ENCODE results near the gene ENOX1. TPM values are rescaled to one million over a fixed set of nuclear protein-coding genes. Genes with fewer than 3 reads are reported as not detected.
A peak's percentile ranks its signal among the peaks of the same experiment; 100 is the strongest.

Gene ENOX1
- total and polyA plus RNA-seq, 9 donors = 10.1 to 17.5 (median 12.2) TPM

GRCh38 chr13:43787518-43787891 is 733 bp upstream of the ENOX1 start:
- Histone ChIP-seq H3K36me3 (ENCODE audit: control insufficient read depth, insufficient read depth, low read length) (no peaks in the 10 kb centered on the region), H3K27ac (ENCODE audit: low read length) (peak overlapping the region; percentile 92), H3K4me1 (ENCODE audit: control insufficient read depth, insufficient read depth, low read length) (peaks cover 21% of the 10 kb centered on the region), H3K27me3 (ENCODE audit: control insufficient read depth, insufficient read depth, low read length) (peaks cover 4% of the 10 kb centered on the region), H3K4me3 (ENCODE audit: low read length) (peak overlapping the region; percentile 83), H3K9me3 (replicated peaks; ENCODE audit: control insufficient read depth, low read depth, low read length) (no peaks in the 10 kb centered on the region)
- DNase-seq = peak; percentile 39
- 3% methylated on average over 3 of the region's 9 CpGs for WGBS (ENCODE audit: insufficient coverage)

- Histone ChIP-seq H3K36me3 (ENCODE audit: control insufficient read depth, insufficient read depth, low read length) (no peaks in the 10 kb centered on the region), H3K4me1 (ENCODE audit: control insufficient read depth, insufficient read depth, low read length) (peaks cover 21% of the 10 kb centered on the region), H3K27me3 (ENCODE audit: control insufficient read depth, insufficient read depth, low read length) (peaks cover 4% of the 10 kb centered on the region), H3K27ac (ENCODE audit: low read length) (peak overlapping the region; percentile 92), H3K9me3 (replicated peaks; ENCODE audit: control insufficient read depth, low read depth, low read length) (no peaks in the 10 kb centered on the region), H3K4me3 (ENCODE audit: low read length) (peak overlapping the region; percentile 83)
- DNase-seq = no peak
- WGBS (ENCODE audit: insufficient coverage) = 1% methylated on average over 25 of the region's 28 CpGs
Observed at GRCh38 chr13:43786472-43786765, 353 bp downstream of the ENOX1 start.

- under 1% methylated on average over 55 of the region's 76 CpGs for WGBS (ENCODE audit: insufficient coverage)
- peak; percentile 96 for DNase-seq
- peak overlapping the region; percentile 83 for H3K4me3 ChIP-seq (ENCODE audit: low read length)
- H3K36me3 ChIP-seq (ENCODE audit: control insufficient read depth, insufficient read depth, low read length) = no peaks in the 10 kb centered on the region
- peaks cover 4% of the 10 kb centered on the region for H3K27me3 ChIP-seq (ENCODE audit: control insufficient read depth, insufficient read depth, low read length)
- H3K9me3 ChIP-seq (replicated peaks; ENCODE audit: control insufficient read depth, low read depth, low read length) = no peaks in the 10 kb centered on the region
- peak overlapping the region; percentile 92 for H3K27ac ChIP-seq (ENCODE audit: low read length)
- H3K4me1 ChIP-seq (ENCODE audit: control insufficient read depth, insufficient read depth, low read length) = peaks cover 21% of the 10 kb centered on the region
Observed at GRCh38 chr13:43785650-43786471, 911 bp downstream of the ENOX1 start.

- Histone ChIP-seq H3K4me3 (ENCODE audit: low read length) (peak overlapping the region; percentile 83), H3K9me3 (replicated peaks; ENCODE audit: control insufficient read depth, low read depth, low read length) (no peaks in the 10 kb centered on the region), H3K36me3 (ENCODE audit: control insufficient read depth, insufficient read depth, low read length) (no peaks in the 10 kb centered on the region), H3K27ac (ENCODE audit: low read length) (peak overlapping the region; percentile 92), H3K27me3 (ENCODE audit: control insufficient read depth, insufficient read depth, low read length) (peaks cover 4% of the 10 kb centered on the region), H3K4me1 (ENCODE audit: control insufficient read depth, insufficient read depth, low read length) (peaks cover 21% of the 10 kb centered on the region)
- 16% methylated on average over 9 of the region's 10 CpGs for WGBS (ENCODE audit: insufficient coverage)
- peak; percentile 59 for DNase-seq
Observed at GRCh38 chr13:43785261-43785649, 1.5 kb downstream of the ENOX1 start.

- DNase-seq = no peak
- Histone ChIP-seq H3K36me3 (ENCODE audit: control insufficient read depth, insufficient read depth, low read length) (no peaks in the 10 kb centered on the region), H3K4me1 (ENCODE audit: control insufficient read depth, insufficient read depth, low read length) (peaks cover 21% of the 10 kb centered on the region), H3K27ac (ENCODE audit: low read length) (peak overlapping the region; percentile 92), H3K9me3 (replicated peaks; ENCODE audit: control insufficient read depth, low read depth, low read length) (no peaks in the 10 kb centered on the region), H3K4me3 (ENCODE audit: low read length) (no peak overlapping the region), H3K27me3 (ENCODE audit: control insufficient read depth, insufficient read depth, low read length) (peaks cover 4% of the 10 kb centered on the region)
- WGBS (ENCODE audit: insufficient coverage) = no CpG with 5 or more reads among the region's 1 CpG
Observed at GRCh38 chr13:43784496-43784895, 2.3 kb downstream of the ENOX1 start.

GRCh38 chr13:43783820-43784219 is 3.0 kb downstream of the ENOX1 start:
- WGBS (ENCODE audit: insufficient coverage) = no CpG with 5 or more reads among the region's 2 CpGs
- Histone ChIP-seq H3K9me3 (replicated peaks; ENCODE audit: control insufficient read depth, low read depth, low read length) (no peaks in the 10 kb centered on the region), H3K27ac (ENCODE audit: low read length) (peak overlapping the region; percentile 85), H3K36me3 (ENCODE audit: control insufficient read depth, insufficient read depth, low read length) (no peaks in the 10 kb centered on the region), H3K4me1 (ENCODE audit: control insufficient read depth, insufficient read depth, low read length) (peaks cover 21% of the 10 kb centered on the region), H3K27me3 (ENCODE audit: control insufficient read depth, insufficient read depth, low read length) (peaks cover 4% of the 10 kb centered on the region), H3K4me3 (ENCODE audit: low read length) (no peak overlapping the region)
- DNase-seq = peak; percentile 96

GRCh38 chr13:43782686-43783085 is 4.1 kb downstream of the ENOX1 start:
- Histone ChIP-seq H3K9me3 (replicated peaks; ENCODE audit: control insufficient read depth, low read depth, low read length) (no peaks in the 10 kb centered on the region), H3K27me3 (ENCODE audit: control insufficient read depth, insufficient read depth, low read length) (peaks cover 4% of the 10 kb centered on the region), H3K27ac (ENCODE audit: low read length) (no peak overlapping the region), H3K4me3 (ENCODE audit: low read length) (no peak overlapping the region), H3K4me1 (ENCODE audit: control insufficient read depth, insufficient read depth, low read length) (peaks cover 15% of the 10 kb centered on the region), H3K36me3 (ENCODE audit: control insufficient read depth, insufficient read depth, low read length) (no peaks in the 10 kb centered on the region)
- no peak for DNase-seq
- no CpG with 5 or more reads among the region's 1 CpG for WGBS (ENCODE audit: insufficient coverage)

GRCh38 chr13:43780666-43781065 is 6.1 kb downstream of the ENOX1 start:
- Histone ChIP-seq H3K9me3 (replicated peaks; ENCODE audit: control insufficient read depth, low read depth, low read length) (no peaks in the 10 kb centered on the region), H3K27me3 (ENCODE audit: control insufficient read depth, insufficient read depth, low read length) (no peaks in the 10 kb centered on the region), H3K4me1 (ENCODE audit: control insufficient read depth, insufficient read depth, low read length) (peaks cover 15% of the 10 kb centered on the region), H3K27ac (ENCODE audit: low read length) (no peak overlapping the region), H3K4me3 (ENCODE audit: low read length) (no peak overlapping the region), H3K36me3 (ENCODE audit: control insufficient read depth, insufficient read depth, low read length) (no peaks in the 10 kb centered on the region)
- DNase-seq = no peak

- Histone ChIP-seq H3K4me1 (ENCODE audit: control insufficient read depth, insufficient read depth, low read length) (peaks cover 5% of the 10 kb centered on the region), H3K36me3 (ENCODE audit: control insufficient read depth, insufficient read depth, low read length) (no peaks in the 10 kb centered on the region), H3K27ac (ENCODE audit: low read length) (no peak overlapping the region), H3K4me3 (ENCODE audit: low read length) (no peak overlapping the region), H3K27me3 (ENCODE audit: control insufficient read depth, insufficient read depth, low read length) (no peaks in the 10 kb centered on the region), H3K9me3 (replicated peaks; ENCODE audit: control insufficient read depth, low read depth, low read length) (no peaks in the 10 kb centered on the region)
- WGBS (ENCODE audit: insufficient coverage) = no CpG with 5 or more reads among the region's 2 CpGs
- DNase-seq = no peak
Observed at GRCh38 chr13:43776501-43777079, 10.2 kb downstream of the ENOX1 start.

GRCh38 chr13:43776006-43776405 is 10.8 kb downstream of the ENOX1 start:
- H3K9me3 ChIP-seq (replicated peaks; ENCODE audit: control insufficient read depth, low read depth, low read length) = no peaks in the 10 kb centered on the region
- WGBS (ENCODE audit: insufficient coverage) = 83% methylated on average over 1 of the region's 2 CpGs
- H3K36me3 ChIP-seq (ENCODE audit: control insufficient read depth, insufficient read depth, low read length) = no peaks in the 10 kb centered on the region
- no peak for DNase-seq
- no peak overlapping the region for H3K4me3 ChIP-seq (ENCODE audit: low read length)
- no peak overlapping the region for H3K27ac ChIP-seq (ENCODE audit: low read length)
- no peaks in the 10 kb centered on the region for H3K27me3 ChIP-seq (ENCODE audit: control insufficient read depth, insufficient read depth, low read length)
- peaks cover 5% of the 10 kb centered on the region for H3K4me1 ChIP-seq (ENCODE audit: control insufficient read depth, insufficient read depth, low read length)

All from muscle of leg (tissue), 11 donors.